ENCODE data around the gene ASIC1.

Gene ASIC1

GRCh38 chr12:50107416-50108268 lies 50.2 kb downstream of the ASIC1 start:
- no peak for DNase-seq (ENCODE audit: low read depth in 2 of 2)

- no peak for DNase-seq (ENCODE audit: low read depth in 2 of 2)
Measured at GRCh38 chr12:50109319-50109718, 51.9 kb downstream of the ASIC1 start.

- DNase-seq (ENCODE audit: low read depth in 2 of 2): no peak
Measured at GRCh38 chr12:50110127-50110761, 52.8 kb downstream of the ASIC1 start.

- no peak for DNase-seq (ENCODE audit: low read depth in 2 of 2)
Measured at GRCh38 chr12:50110762-50111351, 53.5 kb downstream of the ASIC1 start.

- DNase-seq (ENCODE audit: low read depth in 2 of 2): no peak
Measured at GRCh38 chr12:50111395-50111692, 53.9 kb downstream of the ASIC1 start.

GRCh38 chr12:50111693-50112455 lies 54.5 kb downstream of the ASIC1 start, which contains the start of gene COX14:
COX14 (plus strand) TSS chr12:50112236; CDS start chr12:50120044, 7,808 bp downstream.
- DNase-seq (ENCODE audit: low read depth in 2 of 2): peak; percentile 99

GRCh38 chr12:50112456-50113218 lies 55.2 kb downstream of the ASIC1 start:
- no peak for DNase-seq (ENCODE audit: low read depth in 2 of 2)

GRCh38 chr12:50117057-50117622 lies 59.7 kb downstream of the ASIC1 start:
- DNase-seq (ENCODE audit: low read depth in 2 of 2): no peak

- DNase-seq (ENCODE audit: low read depth in 2 of 2): no peak
Measured at GRCh38 chr12:50119387-50119786, 62.0 kb downstream of the ASIC1 start.

- no peak for DNase-seq (ENCODE audit: low read depth in 2 of 2)
Measured at GRCh38 chr12:50120521-50120920, 63.1 kb downstream of the ASIC1 start.

- DNase-seq (ENCODE audit: low read depth in 2 of 2): no peak
Measured at GRCh38 chr12:50120953-50121352, 63.6 kb downstream of the ASIC1 start.

GRCh38 chr12:50121641-50122040 lies 64.2 kb downstream of the ASIC1 start:
- no peak for DNase-seq (ENCODE audit: low read depth in 2 of 2)

GRCh38 chr12:50123203-50123602 lies 65.8 kb downstream of the ASIC1 start:
- no peak for DNase-seq (ENCODE audit: low read depth in 2 of 2)

GRCh38 chr12:50127546-50127945 lies 70.2 kb downstream of the ASIC1 start:
- DNase-seq (ENCODE audit: low read depth in 2 of 2): no peak

GRCh38 chr12:50129290-50129689 lies 71.9 kb downstream of the ASIC1 start:
- no peak for DNase-seq (ENCODE audit: low read depth in 2 of 2)

- DNase-seq (ENCODE audit: low read depth in 2 of 2): peak in 1 of 2 experiments; percentile 27
Measured at GRCh38 chr12:50132505-50133135, 75.2 kb downstream of the ASIC1 start.

All from fibroblast of skin of left quadriceps (primary cell).